ENCODE data around the gene TPPP3.

TPPP3 gene

GRCh38 chr16:67389911-67390815 lies 3.1 kb downstream of the TPPP3 start:
- no peak for TF ChIP-seq CTCF (conservative IDR thresholded peaks at IDR 0.05; ENCODE audit: low read depth, low read length)
- H3K4me3 ChIP-seq (ENCODE audit: low read length) = no peak overlapping the region

DNA sequence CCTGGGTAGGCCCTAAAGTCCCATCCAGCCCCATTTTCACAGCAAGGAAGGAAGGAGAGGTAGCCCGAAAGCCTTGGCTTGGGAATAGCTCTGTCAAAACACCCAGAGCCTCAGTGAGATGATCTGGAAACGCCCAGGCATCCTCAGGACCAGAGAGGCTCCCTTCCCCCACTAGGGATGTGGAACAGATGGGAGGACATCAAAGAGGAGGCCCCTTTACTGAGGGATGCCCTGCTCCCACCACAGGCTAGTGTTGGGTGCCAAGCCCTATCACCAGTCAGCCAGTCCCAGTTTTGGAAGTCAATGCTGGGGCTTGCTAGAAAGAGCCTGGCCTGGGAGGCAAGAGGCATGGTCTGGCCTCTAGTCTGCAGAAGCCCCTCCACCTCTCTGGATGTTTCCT lies 4.7 kb downstream of the TPPP3 start:
- TF ChIP-seq CTCF (conservative IDR thresholded peaks at IDR 0.05; ENCODE audit: low read depth, low read length) = no peak
- no peak for DNase-seq (ENCODE audit: low read depth)

More at GRCh38 chr16:67389911-67390815, 3.1 kb downstream of the TPPP3 start:
- no peak for DNase-seq (ENCODE audit: low read depth)

GRCh38 chr16:67388191-67388590 lies 5.1 kb downstream of the TPPP3 start:
- TF ChIP-seq CTCF (conservative IDR thresholded peaks at IDR 0.05; ENCODE audit: low read depth, low read length) = no peak
- no peak for DNase-seq (ENCODE audit: low read depth)
- no peak overlapping the region for H3K4me3 ChIP-seq (ENCODE audit: low read length)

More for the DNA sequence above, 4.7 kb downstream of the TPPP3 start:
- H3K4me3 ChIP-seq (ENCODE audit: low read length) = no peak overlapping the region

- no peak for TF ChIP-seq CTCF (conservative IDR thresholded peaks at IDR 0.05; ENCODE audit: low read depth, low read length)
- no peak overlapping the region for H3K4me3 ChIP-seq (ENCODE audit: low read length)
- DNase-seq (ENCODE audit: low read depth) = no peak
Observed at GRCh38 chr16:67387479-67388079, 5.7 kb downstream of the TPPP3 start.

DNA sequence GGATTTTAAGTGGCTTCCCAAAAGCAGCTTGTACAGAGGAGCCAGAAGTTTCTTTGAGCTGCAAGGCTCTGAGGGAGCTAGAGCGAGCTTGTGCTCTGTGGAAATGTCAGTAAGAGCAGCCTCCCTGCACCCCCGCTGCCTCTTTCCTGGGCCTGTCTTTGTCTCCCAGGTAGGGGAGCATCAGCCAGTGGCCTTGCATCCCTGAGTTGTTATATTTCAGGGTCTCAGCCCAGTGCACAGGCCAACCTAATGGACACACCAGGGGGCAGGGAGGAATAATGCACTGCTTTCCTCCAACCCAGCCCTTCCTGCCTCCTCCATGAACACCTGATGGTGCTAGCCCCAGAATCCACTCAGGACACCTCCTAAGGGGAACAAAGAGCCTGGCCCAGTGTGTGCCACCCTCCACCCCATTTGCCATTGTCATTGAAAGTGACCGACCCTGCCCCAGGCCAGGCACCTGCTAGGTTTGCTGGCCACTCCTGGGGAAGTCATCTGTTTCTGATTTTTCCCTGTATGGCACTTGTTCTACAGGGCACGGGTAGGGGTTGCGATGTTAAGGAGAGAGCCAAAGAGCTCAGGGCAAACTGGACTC lies 6.3 kb downstream of the TPPP3 start:
- no peak for DNase-seq (ENCODE audit: low read depth)
- H3K4me3 ChIP-seq (ENCODE audit: low read length) = no peak overlapping the region
- no peak for TF ChIP-seq CTCF (conservative IDR thresholded peaks at IDR 0.05; ENCODE audit: low read depth, low read length)

- no peak for TF ChIP-seq CTCF (conservative IDR thresholded peaks at IDR 0.05; ENCODE audit: low read depth, low read length)
- DNase-seq (ENCODE audit: low read depth) = no peak
- H3K4me3 ChIP-seq (ENCODE audit: low read length) = no peak overlapping the region
Observed at GRCh38 chr16:67384778-67385510, 8.4 kb downstream of the TPPP3 start.
